ENCODE results near the gene TCN2.

GRCh38 chr22:30612789-30613188 lies 5.8 kb downstream of the TCN2 start:
- TF ChIP-seq CTCF (IDR thresholded peaks at IDR 0.05) (no peak), POLR2A (IDR thresholded peaks at IDR 0.05) (no peak)

Measured in thyroid gland (tissue), 4 donors.